NB4 (cell line): ENCODE results near the gene AFG1L.
"Not testable (repeated sequence)": the region's sequence is repeated elsewhere in the genome, so short reads cannot be mapped to it uniquely, and the experiment has no call there.

Experiments
- DNase-seq: peaks from one replicate; pipeline ENCODE4 v3.0.0; 2010; ENCODE audit warnings: low read depth
- H3K4me3 ChIP-seq: one replicate; pipeline ENCODE4 v1.5.1; 2011; ENCODE audit warnings: mild to moderate bottlenecking, low read depth, low read length, moderate library complexity
- MYC ChIP-seq: IDR thresholded peaks from 2 replicates; pipeline ENCODE4 v1.6.1; 2011; ENCODE audit warnings: low read depth, low read length
- POLR2A ChIP-seq: IDR thresholded peaks from 2 replicates; pipeline ENCODE4 v1.6.1; 2011; ENCODE audit warnings: mild to moderate bottlenecking; ENCODE audit not compliant: insufficient read length; ENCODE audit errors: extremely low read depth
- TF ChIP-seq, protein P1 (sequence below): IDR thresholded peaks from one replicate; pipeline ENCODE4 v1.5.1; 2012; ENCODE audit warnings: low read depth, low read length
- TF ChIP-seq, protein P2 (sequence below): IDR thresholded peaks from 2 replicates; pipeline ENCODE4 v1.6.1; 2011; ENCODE audit warnings: low read depth, low read length

The AFG1L gene

DNA sequence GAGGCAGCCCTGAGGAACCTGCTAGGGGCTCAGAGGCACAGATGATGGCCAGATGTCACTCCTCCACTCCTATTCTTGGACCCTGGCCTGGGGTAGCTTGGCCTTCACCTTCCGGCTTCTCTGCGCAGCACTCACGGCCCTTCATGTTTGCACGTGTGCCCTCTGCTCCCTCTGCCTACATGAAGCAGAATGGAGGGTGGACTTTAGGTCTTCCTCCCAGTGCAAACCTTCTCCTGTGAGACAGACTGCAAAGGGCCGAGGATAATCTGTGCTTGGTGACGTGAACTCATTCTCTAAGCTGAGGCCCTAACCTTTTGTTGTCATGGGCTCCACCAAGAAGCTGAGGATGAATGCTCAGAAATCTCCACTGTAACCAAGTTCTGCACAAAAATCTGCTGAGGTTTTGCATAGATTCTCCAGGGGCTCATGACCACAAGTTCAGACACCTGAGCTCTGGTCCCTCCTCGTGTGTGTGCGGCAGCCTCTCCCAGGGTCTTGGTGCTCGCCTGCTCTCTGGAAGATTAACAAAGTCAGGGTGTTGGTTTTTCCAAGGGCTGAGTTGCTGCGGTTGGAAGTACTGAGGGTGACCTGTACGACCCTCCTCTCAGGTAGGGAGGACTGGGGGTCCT, 240.4 kb downstream of the AFG1L start:
- TF ChIP-seq, protein P1, sequence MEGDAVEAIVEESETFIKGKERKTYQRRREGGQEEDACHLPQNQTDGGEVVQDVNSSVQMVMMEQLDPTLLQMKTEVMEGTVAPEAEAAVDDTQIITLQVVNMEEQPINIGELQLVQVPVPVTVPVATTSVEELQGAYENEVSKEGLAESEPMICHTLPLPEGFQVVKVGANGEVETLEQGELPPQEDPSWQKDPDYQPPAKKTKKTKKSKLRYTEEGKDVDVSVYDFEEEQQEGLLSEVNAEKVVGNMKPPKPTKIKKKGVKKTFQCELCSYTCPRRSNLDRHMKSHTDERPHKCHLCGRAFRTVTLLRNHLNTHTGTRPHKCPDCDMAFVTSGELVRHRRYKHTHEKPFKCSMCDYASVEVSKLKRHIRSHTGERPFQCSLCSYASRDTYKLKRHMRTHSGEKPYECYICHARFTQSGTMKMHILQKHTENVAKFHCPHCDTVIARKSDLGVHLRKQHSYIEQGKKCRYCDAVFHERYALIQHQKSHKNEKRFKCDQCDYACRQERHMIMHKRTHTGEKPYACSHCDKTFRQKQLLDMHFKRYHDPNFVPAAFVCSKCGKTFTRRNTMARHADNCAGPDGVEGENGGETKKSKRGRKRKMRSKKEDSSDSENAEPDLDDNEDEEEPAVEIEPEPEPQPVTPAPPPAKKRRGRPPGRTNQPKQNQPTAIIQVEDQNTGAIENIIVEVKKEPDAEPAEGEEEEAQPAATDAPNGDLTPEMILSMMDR: no peak
- no peak for TF ChIP-seq POLR2A
- TF ChIP-seq, protein P2, sequence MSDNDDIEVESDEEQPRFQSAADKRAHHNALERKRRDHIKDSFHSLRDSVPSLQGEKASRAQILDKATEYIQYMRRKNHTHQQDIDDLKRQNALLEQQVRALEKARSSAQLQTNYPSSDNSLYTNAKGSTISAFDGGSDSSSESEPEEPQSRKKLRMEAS: no peak
- TF ChIP-seq MYC: no peak
- no peak overlapping the region for H3K4me3 ChIP-seq
- DNase-seq: no peak

DNA sequence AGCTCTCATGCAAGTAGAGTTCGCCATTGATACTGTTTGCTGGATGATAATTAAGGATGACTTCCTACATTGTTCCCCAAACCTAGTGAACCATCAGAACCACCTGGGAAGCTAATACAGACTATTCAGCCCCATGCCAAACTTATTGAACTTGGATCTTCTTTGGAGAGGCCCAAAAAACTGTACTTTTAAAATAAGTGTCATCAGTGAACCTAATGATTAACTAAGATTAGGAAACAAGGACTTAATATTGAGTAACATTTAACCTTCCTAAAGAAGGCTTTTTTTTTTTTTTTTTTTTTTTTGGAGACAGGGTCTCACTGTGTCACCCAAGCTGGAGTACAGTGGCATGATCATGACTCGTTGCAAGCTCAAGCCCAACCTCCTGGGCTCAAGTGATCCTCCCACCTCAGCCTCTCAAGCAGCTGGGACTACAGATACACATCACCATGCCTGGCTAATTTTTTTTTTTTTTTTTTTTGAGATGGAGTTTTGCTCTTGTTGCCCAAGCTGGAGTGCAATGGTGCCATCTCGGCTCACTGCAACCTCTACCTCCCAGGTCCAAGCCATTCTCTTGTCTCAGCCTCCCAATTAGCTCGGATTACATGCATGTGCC, 241.2 kb downstream of the AFG1L start:
- not testable (repeated sequence) for DNase-seq, H3K4me3 ChIP-seq

DNA sequence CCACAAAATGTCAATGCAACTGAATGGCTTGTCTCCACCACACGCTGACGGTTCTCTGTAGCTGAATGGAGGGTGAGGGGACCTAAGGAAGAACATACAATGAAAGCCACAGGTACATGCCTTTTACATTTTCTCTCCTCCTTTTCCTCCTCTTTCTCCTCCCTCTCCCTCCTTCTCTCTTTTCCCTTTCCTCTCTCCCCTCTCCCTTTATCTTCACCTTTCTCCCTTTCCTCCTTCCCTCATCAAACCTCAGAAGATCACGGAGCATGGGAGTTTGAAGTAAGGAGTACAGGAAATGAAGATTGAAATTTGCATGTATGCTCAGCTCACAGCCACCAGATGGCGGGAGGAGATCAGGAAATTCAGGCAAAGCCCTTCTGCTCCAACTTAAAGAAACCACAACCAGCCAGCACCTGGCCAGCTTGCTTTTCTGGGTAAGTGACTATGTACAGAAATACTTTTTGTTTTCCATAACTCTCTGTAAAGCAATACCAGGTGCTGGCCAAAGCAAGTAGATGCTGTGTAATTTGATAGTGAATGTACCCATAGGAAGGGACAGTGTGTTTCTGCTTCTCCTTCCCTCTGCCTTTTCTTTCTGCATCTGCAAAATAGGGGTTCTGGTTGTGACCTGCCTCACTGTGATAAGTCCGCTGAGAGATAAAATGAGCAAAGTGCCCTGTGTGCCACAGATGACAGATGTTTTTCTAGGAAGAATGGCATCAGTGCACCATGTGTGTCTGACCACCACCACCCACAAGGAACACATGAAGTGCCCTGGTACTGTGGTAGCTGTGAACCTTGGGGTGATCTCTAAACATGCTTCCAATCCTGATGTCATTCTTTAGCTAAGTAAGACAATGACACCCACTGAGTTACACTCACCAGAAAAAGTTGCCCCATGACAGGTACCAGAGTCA, 247.2 kb downstream of the AFG1L start:
- DNase-seq: peak; percentile 86
- TF ChIP-seq MYC (0 out of 2 replicates have a peak, but pooled peaks have one; percentile 10), POLR2A (no peak)
- TF ChIP-seq, protein P2: 0 out of 2 replicates have a peak, but pooled peaks have one; percentile 39
- TF ChIP-seq, protein P1: peak; percentile 78
- no peak overlapping the region for H3K4me3 ChIP-seq

DNA sequence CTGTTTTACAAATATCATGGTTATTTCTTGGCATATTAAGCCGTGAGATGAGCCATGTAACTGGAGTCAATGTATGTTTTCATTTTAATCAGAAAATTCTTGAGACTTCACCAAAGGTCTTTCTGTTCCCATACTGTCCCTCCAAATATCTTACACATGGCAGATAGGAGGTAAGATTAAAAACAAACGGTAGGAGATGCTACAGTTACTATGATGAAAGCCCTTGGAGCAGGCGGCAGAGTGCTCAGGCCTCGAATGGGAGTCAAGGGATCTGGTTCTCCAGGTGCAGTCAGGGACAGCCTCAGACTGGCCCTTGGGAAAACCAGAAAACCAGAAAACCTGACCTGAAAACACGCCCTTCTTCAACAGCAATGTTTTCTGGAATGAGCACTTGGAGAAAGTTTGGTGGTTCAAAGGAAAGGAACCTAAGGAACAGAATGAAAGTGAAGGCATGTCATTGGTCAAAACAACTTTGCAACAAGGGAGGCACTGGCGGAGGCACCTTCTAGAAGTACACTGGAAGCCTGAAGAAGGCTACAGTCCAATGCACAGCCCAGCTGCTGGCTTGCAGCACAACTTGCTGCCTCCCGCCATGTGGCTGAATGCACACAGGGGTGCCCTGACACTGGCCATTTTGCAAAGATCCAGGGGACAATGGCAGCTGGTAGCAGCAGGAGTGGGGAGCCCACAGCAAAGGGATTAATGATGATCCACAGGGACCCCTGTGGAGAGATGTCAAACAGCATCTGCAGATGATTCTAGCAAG, 248.5 kb downstream of the AFG1L start:
- DNase-seq: no peak
- H3K4me3 ChIP-seq: no peak overlapping the region
- TF ChIP-seq, protein P1: no peak
- TF ChIP-seq POLR2A: no peak
- TF ChIP-seq MYC: no peak
- TF ChIP-seq, protein P2: no peak

DNA sequence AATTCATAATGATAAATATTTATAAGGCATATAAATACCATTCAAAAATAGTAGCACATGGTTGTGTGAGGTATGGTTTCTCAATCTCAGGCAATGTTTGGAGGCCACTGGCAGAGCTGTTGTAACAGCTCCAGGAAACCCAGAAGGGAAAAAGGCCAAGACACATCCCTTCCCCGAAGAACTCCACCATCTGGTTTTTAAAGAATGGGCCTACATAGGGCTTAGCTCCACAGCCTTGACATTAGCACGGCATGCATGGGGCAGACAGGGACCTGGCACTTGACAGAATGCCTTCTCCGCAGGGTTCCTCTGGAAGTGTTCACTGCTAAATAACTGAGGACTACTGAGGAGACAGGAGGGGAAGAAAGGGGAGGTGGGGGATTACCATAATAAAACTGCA, 249.8 kb downstream of the AFG1L start:
- no peak overlapping the region for H3K4me3 ChIP-seq
- TF ChIP-seq MYC: no peak
- TF ChIP-seq, protein P2: no peak
- TF ChIP-seq POLR2A: no peak
- TF ChIP-seq, protein P1: no peak
- DNase-seq: no peak
